Colon (tissue), 2 donors: ENCODE data around the gene RHOH.
"Not testable (repeated sequence)": the region's sequence is repeated elsewhere in the genome, so short reads cannot be mapped to it uniquely, and the experiment has no call there.

Experiments
- FAIRE-seq: peaks from 2 replicates; lab custom pipeline; 2012; peaks lifted over from hg19 to GRCh38; lab: Jason Lieb, UNC
- donor health status: control.
- donor health status: control.

The RHOH gene

GRCh38 chr4:40196724-40197281 is at the start of gene RHOH:
RHOH (plus strand) TSS chr4:40197031; CDS start chr4:40243387, 46,356 bp downstream.
- FAIRE-seq, result no peak

GRCh38 chr4:40147490-40147889 is 49.3 kb upstream of the RHOH start:
- FAIRE-seq, result not testable (repeated sequence)

- peak; percentile 70 for FAIRE-seq
Observed at GRCh38 chr4:40149960-40150385, 46.9 kb upstream of the RHOH start.

- FAIRE-seq, result no peak
Observed at GRCh38 chr4:40150932-40151331, 45.9 kb upstream of the RHOH start.

GRCh38 chr4:40152637-40153036 is 44.2 kb upstream of the RHOH start:
- FAIRE-seq, result no peak

GRCh38 chr4:40157436-40157835 is 39.4 kb upstream of the RHOH start:
- peak; percentile 5 for FAIRE-seq

- no peak for FAIRE-seq
Observed at GRCh38 chr4:40160258-40160657, 36.6 kb upstream of the RHOH start.

- no peak for FAIRE-seq
Observed at GRCh38 chr4:40164459-40164858, 32.4 kb upstream of the RHOH start.

GRCh38 chr4:40165916-40166315 is 30.9 kb upstream of the RHOH start:
- no peak for FAIRE-seq

- FAIRE-seq, result peak; percentile 21
Observed at GRCh38 chr4:40168070-40168469, 28.8 kb upstream of the RHOH start.

- no peak for FAIRE-seq
Observed at GRCh38 chr4:40170588-40170987, 26.2 kb upstream of the RHOH start.

- no peak for FAIRE-seq
Observed at GRCh38 chr4:40173470-40173875, 23.4 kb upstream of the RHOH start.

GRCh38 chr4:40176602-40177001 is 20.2 kb upstream of the RHOH start:
- no peak for FAIRE-seq

GRCh38 chr4:40177591-40177990 is 19.2 kb upstream of the RHOH start:
- no peak for FAIRE-seq

GRCh38 chr4:40178672-40179071 is 18.2 kb upstream of the RHOH start:
- no peak for FAIRE-seq

- FAIRE-seq, result no peak
Observed at GRCh38 chr4:40179360-40179759, 17.5 kb upstream of the RHOH start.

GRCh38 chr4:40180356-40180755 is 16.5 kb upstream of the RHOH start:
- no peak for FAIRE-seq

- no peak for FAIRE-seq
Observed at GRCh38 chr4:40182001-40182400, 14.8 kb upstream of the RHOH start.

- FAIRE-seq, result no peak
Observed at GRCh38 chr4:40182954-40183353, 13.9 kb upstream of the RHOH start.

GRCh38 chr4:40183615-40184411 is 13.0 kb upstream of the RHOH start:
- no peak for FAIRE-seq

- no peak for FAIRE-seq
Observed at GRCh38 chr4:40185830-40186664, 10.8 kb upstream of the RHOH start.

- FAIRE-seq, result no peak
Observed at GRCh38 chr4:40186665-40187014, 10.2 kb upstream of the RHOH start.

- FAIRE-seq, result no peak
Observed at GRCh38 chr4:40187386-40187906, 9.4 kb upstream of the RHOH start.
